ENCODE results near the gene ARID4B.
"Not testable (repeated sequence)": the region's sequence is repeated elsewhere in the genome, so short reads cannot be mapped to it uniquely, and the experiment has no call there.

Gene ARID4B

DNA sequence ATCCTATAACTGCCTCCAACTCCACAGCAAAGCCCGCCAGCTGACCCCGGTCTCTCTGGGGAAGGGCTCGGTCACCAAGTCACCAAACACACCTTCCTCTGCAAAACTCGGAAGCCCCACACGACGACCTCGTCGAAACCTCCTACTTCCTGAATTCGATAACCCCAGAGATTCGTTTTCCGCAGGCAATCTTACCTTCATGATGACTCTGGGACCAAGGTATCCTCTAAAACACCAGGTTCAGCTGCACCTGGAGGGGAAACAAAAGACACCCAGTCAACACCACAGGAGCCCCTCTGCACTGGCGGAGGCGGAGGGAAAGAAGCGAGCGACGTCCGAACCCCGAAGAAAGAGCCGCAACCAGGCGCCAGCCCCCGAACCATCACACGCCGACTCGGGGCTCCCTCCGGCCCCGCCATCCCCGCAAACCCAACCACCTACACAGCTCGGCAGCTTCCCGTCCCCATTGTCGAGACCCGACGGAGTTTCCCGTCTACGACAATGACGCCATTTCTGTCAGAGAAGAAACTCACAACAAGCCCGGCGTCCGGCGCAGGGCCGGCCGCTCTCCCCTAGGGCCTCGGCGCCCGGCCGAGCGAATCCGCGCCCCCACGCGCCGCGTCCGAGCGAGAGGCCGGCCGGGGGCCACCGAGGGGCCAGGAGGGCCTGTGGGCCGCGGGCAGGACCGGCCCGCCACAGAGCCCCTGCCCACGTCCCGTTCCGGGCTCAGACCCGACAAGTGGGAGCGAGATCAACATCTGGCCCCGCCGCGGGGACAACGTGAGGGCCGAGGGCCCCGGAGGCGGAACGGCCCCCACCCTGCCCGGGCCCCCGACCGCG is 1.0 kb downstream of the ARID4B start:
- no peak for DNase-seq

DNA sequence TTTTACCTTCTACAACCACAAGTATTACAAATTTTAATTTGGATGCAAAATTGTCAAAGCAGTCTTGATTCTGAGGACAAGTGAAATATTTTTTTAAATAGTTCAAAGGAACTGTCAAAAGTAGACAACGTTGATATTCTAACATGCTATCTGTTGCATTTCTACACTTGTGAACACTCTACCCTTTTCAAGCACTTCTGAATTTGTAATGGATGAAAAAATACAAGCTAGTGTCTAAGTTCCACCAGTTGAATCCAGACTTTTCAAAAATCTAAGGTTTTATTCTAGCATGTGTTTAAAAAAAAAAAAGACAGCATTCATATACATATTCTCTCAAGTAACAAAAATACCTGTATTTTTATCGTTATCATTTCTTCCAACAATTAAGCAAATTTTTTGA is 2.1 kb downstream of the ARID4B start:
- DNase-seq, result no peak

DNA sequence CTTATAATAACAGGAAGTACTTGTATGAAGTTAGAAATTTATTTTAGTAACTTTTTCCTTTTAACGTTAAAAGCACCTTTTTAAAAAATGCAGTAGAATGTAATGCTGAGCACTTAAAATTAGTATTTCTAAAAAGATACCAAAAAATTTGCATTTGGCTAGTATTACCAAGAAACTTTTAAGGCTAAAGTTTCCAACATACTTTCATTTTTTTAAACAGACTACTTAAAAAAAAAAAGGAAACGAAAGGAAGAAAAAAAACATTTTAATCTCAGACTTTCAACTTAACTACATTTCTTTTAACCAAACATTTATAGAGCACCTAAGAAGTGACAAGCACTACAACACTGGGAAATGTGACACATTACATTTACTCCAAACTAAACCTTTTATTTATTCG is 2.8 kb downstream of the ARID4B start:
- no peak for DNase-seq

DNA sequence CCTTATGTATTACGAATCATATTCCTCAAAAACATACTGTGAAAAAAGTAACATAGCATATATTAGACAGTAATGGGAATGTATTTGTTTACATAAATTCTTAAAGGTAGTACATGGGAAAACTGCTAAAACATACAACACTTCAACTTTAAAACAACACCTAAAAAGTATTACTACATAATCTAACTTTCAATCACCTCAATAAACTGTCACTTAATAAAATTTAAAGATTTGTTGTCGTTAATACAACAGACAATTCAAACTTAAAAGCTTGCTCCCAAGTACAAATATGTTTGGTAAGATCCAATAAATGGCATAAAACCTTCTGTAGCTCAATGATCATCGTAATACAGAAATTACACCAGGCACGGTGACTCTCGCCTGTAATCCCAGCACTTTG is 3.7 kb downstream of the ARID4B start:
- no peak for DNase-seq

DNA sequence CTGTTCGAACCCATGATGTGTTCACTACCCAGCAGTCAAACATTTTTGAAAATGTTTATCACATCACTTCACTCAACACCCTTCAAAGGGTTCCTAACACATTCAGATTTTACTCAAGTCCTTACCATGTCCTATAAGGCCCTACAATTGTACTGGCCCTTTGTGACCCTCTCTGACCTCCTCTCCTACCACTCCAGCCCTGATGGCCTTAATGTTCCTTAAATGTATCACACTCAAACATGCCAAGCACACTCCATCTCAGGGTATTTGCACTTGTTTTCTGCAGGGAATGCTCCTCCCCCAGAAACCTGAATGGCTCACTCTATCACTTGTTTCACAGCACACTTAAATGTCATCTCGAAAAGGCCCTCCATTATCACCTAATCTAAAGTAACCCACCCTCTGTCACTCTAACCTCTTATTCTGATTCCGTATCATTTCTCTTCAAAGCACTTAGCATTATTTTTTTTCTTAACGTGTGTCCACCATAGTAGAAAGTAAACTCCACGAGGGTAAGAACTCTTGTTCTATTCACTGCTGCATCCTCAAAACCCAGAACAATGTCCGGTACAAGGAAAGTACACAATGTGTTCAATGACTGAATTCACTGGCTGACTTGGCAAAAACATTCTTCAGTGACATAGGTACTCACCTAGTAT is 7.3 kb downstream of the ARID4B start:
- no peak for DNase-seq

DNA sequence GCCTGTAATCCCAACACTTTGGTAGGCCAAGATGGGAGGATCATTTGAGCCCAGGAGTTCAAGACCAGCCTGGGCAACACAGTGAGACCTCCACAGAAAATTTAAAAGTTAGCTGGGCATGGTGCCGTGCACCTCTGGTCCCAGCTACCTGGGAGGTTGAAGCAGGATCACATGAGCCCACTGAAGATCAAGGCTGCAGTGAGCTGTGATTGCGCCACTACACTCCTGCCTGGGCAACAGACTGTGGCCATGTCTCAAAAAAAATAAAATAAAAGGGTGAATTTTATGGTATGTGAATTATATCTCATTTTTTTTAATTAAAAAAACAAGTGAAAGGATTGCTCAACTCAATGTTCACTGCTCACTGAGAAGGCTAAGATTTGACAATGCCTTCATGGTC is 8.7 kb downstream of the ARID4B start:
- no peak for DNase-seq

DNA sequence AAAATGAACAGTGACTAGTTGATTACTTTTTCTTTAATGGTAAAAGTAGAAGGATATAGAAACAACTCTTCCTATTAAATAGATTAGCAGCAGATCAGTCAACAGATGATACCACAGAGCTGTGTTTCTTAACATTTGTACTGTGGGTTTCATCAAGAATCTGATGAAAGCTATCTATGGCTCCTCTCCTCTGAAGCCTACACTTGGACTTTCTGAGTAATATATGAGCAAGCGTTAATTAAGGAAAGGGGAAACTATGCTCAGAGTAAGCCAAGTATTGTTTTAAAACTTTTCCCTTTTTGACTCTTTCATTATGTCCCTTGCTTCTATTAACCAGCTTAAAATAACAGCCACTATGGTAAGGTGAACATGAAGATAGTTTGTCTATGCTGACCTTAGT is 10.8 kb downstream of the ARID4B start:
- DNase-seq, result no peak

DNA sequence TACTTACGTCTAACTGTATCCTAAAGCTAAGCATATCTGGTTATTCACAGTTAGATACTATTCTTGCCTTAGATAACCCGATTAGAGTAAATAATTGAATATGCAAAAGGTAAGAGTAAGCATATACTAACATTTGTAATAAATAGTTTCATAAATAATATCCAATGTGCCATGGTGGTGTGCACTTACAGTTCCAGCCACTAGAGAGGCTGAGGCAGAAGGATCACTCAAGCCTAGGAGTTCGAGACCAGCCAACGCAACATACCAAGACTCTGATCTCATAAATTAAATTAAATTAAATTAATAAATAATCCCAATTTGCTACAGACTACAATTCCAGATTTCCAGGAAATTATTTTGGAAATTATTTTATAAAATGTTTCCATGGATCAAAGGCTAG is 12.2 kb downstream of the ARID4B start:
- DNase-seq, result no peak

DNA sequence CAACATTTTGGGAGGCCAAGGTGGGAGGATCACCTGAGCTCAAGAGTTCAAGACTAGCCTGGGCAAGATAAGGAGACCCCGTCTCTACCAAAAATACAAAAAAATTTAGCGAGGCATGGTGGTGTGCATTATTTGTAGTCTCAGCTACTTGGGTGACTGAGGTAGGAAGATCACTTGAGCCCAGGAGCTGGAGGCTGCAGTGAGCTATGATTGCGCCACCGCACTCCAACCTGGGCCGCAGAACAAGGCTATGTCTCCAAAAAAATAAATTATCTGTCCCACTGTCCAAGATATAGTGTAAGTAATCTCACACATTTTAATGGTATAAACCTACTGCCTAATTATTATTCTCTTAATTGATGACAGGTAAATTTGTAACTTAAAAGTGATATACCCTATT is 12.8 kb downstream of the ARID4B start:
- no peak for DNase-seq

DNA sequence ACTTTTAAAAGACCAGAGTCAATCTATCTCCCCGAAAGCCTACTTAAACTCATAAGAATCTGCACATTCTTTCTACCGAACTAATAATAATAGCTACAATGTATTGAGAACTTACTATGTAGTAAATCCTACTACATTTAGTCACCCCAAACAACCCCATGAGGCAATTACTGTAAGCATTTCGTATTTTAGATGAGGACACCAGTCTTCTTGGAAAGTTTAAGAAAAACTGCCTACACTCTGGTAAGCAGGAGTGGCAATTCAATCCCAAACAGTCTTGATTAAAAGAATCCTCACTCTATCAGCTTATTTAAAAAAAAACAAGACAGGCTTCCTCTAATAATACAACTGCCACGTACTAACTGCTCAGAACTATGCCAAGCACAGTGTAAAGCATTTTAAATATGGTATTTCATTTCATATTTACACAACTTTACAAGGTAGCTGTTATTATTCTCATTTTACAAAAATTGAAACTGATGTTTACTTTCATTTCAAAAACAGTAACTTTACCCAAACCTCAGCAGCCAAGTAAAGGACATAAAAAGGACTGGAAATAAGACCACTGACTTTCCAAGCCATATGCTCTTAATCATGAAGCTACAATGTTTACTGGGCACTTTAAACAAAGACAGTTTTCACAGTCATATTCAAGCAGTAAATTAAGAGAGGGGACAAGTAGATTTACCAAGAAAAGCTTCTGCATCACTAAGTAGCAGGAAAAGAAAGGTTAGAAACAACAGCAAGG is 13.9 kb downstream of the ARID4B start:
- no peak for DNase-seq

DNA sequence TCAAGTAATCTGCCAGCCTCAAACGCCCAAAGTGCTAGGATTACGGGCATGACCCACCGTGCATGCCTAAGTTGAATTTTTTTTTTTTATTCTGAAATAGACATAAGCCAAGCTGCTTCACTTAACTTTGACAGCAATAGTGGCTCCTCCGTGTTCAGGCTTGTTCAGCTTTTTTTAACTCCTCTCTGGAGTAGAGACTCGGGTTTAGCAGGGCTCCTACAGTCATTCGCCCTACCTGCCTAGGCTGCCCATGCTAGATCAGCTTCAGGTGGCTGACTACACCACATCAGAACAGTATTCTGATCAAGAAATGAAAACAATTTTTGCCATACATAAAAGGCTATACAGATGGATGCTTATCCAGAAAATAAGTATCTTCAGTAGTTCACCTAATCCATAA is 14.7 kb downstream of the ARID4B start:
- DNase-seq, result no peak

DNA sequence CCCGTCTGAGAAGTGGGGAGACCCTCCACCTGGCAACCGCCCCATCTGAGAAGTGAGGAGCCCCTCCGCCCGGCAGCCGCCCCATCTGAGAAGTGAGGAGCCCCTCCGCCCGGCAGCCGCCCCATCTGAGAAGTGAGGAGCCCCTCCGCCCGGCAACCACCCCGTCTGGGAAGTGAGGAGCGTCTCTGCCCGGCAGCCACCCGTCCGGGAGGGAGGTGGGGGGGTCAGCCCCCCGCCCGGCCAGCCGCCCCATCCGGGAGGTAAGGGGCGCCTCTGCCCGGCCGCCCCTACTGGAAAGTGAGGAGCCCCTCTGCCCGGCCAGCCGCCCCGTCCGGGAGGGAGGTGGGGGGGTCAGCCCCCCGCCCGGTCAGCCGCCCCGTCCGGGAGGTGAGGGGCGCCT is 18.8 kb downstream of the ARID4B start:
- DNase-seq, result not testable (repeated sequence)

DNA sequence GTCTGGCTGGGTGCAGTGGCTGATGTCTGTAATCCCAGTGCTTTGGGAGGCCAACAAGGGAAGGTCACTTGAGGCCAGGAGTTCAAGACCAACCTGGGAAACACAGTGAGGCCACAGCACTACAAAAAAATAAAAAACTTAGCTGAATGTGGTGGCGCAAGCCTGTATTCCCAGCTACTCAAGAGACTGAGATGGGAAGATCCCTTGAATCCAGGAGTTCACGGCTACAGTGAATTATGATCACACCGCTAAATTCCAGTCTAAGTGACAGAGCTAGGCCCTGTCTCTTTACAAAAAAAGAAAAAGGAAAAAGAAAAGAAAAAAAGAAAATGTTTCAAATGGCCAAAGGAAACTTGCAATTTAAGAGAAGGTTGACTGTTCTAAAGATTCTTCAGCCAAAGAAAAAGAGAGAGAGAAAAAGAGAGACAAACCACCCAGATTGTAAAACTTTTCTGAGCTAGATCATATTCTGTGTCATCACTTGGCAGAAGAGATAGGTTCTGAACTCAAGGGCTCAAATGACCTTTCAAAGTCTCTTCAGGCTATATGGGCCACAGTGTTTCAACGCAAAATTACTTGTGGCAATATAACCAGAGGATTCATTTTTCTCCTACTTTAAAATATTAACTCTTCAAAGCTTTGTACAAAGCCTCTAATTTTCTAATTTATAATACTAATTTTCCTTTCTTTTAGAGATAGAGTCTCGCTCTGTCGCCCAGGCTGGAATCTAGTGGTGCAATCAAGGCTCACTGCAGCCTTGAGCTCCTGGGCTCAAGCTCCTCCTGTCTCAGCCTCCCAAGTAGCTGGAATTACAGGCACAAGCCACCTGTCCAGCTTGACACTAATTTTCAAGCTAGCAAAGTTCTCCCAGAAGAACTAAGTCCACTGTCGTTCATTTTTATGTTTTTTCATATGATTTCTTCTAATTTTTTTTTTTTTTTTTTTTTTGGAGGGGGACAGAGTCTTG is 20.5 kb downstream of the ARID4B start:
- DNase-seq, result no peak

DNA sequence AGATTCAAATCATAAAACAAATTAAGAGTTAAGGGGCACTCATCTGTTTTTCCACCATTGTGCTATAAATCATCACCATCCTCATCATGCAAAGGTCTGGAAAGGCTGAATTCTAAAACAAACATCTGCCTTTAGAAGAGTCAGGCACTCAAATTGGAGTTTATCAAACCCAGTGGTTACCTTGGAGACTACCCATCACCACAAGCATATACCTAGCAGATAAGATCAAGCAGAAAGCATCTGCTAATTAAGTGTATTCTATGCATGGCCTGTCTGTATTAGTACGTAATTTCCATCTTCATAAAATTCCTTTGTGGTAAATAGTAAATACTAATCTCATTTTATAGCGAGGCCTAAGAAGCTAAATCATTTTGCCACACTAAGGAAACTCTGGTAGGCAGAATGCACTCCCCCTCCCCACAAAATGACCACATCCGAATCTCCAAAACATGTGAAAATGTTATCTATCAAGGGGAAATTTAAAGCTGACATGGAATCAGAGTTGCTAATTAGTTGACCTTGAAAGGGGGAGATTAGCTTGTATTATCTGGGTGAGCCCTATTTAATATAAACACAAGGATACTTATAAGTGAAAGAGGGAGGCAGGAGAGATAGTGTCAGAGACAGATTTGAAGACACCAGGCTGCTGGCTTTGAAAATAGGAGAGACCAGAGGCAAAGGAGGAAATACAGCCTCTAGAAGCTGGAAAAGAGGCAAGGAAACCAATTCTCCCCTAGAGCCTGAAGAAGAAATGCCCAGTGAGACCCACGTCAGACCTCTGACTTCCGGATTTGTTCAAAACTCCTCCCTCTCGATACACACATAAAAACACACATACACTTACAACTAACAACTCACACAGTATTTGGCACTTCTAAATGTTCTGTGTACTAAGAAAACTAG is 23.2 kb downstream of the ARID4B start:
- no peak for DNase-seq

DNA sequence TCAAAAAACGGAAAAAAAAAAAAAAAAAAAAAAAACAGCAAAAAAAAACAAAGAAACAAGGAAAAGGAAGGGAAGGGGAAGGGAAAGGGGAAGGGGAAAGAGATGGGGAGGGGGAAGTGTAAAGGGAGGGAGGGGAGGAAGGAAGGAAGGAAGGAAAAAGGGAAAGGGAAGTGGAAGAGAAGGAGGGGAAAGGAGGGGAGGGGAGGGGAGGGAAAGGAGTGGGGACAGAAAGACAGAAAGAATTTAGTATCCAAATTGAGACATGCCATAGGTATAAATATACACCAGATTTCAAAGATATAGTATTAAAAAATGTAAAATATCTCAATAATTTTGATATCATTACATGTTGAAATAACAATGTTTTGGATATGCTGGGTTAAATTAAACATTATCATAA is 25.8 kb downstream of the ARID4B start:
- DNase-seq, result no peak

DNA sequence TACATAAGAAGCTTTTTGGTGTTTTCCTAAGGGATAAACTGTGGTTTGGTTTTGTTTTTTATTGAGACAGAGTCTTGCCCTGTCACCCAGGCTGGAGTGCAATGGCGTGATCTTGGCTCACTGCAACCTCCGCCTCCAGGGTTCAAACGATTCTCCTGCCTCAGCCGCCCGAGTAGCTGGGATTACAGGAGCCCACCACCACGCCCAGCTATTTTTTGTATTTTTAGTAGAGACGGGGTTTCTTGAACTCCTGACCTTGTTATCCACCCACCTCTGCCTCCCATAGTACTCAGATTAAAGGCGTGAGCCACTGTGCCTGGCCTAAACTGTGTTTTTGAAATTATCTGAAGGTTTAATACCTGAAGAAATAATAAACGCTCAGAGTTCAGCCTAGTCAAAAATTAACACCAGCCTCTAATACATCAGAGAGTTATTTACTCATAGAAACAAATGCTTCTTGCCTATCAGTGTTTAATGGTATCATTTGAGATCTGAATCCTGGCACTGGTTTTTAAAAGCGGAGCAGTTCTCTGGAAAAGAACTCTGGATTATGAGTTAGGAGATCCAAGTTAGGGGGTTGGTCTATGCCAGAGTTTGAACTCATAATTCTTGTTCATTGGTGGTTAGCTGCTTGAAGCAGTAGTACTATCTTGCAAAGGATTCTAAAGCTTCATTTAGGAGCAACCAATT is 28.7 kb downstream of the ARID4B start:
- DNase-seq, result no peak

DNA sequence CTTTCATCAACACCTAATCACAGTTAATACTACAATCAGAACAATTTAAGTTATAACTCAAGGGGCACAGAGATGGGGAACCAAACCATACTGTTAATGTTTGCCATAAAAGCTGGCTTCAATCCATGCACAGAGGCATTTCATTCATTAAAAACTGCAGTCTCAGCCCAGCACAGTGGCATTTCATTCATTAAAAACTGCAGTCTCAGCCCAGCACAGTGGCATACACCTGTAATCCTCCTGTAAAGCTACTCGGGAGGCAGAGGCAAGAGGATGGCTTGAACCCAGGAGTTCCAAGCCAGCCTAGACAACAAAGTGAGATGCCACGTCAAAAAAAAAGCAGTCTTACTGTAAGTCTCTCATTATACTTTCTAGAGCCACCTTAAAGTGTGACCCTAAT is 29.2 kb downstream of the ARID4B start:
- no peak for DNase-seq

DNA sequence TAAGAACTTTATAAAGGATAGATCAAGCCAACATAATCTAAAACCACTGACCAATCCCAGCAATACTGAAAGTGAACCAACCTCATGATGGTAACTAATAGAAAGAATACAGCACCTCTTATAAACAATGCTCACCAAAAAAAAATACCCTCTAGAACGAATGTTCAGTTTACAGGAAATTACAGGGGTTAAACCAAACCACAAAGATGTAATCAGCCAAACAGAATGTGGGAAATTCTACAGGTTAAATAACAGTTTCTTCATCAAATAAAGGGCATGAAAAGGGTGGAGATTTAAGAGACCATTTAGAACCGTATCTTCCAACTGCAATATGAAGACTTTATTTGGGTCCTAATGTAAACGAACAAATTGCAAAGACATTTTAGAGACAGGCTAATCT is 30.4 kb downstream of the ARID4B start:
- DNase-seq, result no peak

DNA sequence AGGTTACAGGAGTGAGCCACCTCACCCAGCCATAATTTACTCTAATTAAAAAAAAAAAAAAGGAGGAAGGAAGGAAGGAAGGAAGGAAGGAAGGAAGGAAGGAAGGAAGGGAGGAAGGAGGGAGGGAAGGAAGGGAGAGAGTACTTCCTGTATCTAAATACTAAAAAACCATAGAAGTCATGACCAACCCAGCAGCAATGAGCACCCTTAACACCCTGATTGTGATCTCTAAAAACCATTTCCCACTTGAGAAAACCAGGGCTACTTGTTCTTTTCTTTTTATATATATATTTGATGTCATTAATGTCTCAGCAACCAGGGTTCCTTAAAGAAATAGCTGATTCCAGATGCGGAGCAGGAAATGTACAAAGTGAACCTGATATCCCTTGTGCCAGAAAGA is 31.2 kb downstream of the ARID4B start:
- DNase-seq, result no peak

DNA sequence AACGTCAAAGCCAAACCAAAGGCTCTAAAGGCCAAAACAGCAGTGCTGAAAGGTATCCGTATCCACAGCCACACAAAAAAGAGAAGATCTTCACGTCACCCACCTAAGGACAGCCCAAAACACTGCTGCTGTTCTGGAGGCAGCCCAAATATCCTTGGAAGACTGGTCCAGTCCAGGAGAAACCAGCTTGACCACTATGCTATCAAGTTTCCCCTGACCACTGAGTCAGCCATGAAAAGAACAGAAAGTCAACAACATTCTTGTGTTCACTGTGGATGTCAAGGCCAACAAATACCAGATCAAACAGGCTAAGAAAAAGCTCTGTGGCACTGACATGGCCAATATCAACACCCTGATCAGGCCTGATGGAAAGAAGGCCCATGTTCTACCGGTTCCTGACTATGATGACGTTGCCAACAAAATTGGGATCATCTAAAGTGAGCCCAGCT is 32.1 kb downstream of the ARID4B start:
- no peak for DNase-seq
